Smooth muscle cell of the brain vasculature (primary cell): ENCODE data around the gene LDB1.

Experiments used
- DNase-seq: peaks from one replicate; pipeline ENCODE4 v3.0.0-alpha.2; 2012; ENCODE audit warnings: low read depth, low spot score

LDB1 gene

GRCh38 chr10:102064503-102064867 is 55.7 kb downstream of the LDB1 start:
- DNase-seq: no peak

DNA sequence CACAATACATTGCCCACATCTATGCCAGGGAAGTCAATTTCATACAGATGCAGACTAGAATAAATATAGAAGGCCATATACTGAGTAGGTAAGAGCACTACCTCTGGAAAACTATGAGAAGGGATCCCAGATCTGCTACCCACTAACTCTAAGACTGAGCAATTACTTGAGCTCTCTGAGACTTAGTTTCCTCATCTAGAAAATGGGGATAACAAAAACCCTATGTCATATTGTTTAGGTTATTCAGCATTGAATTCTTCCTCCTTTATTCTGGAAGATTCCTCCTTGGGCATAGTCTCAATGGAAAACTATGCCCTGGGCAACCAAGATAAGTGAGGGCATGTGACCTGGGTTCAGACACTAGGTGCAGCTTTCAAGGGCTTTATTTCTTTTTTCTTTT is 60.2 kb downstream of the LDB1 start:
- DNase-seq: no peak
